PC-3 (cell line): ENCODE results near the gene BTAF1.

ENCODE experiments used
- CTCF ChIP-seq: fragments of 300-600 bp; sonication (generic); conservative IDR thresholded peaks from 2 replicates; pipeline ENCODE4 v1.5.1; 2017; ENCODE audit warnings: antibody characterized with exemption, low read depth, mild to moderate bottlenecking, low read length
- EZH2 ChIP-seq: fragments of 300-600 bp; sonication (generic); IDR thresholded peaks from one replicate; pipeline ENCODE4 v1.6.1; 2017; ENCODE audit warnings: antibody characterized with exemption, mild to moderate bottlenecking, low read length; ENCODE audit not compliant: unreplicated experiment
- EZH2phosphoT487 ChIP-seq: fragments of 300-600 bp; sonication (generic); IDR thresholded peaks from 2 replicates; pipeline ENCODE4 v1.6.1; 2018; ENCODE audit warnings: mild to moderate bottlenecking, antibody characterized with exemption, low read length, borderline replicate concordance

- TF ChIP-seq EZH2 (no peak), CTCF (no peak), EZH2phosphoT487 (no peak)
Observed at GRCh38 chr10:91887272-91888076, 36.1 kb upstream of the BTAF1 start.
